ENCODE measurements around the gene HRH1.
A peak's percentile ranks its signal among the peaks of the same experiment; 100 is the strongest.
"Not testable (repeated sequence)": the region's sequence is repeated elsewhere in the genome, so short reads cannot be mapped to it uniquely, and the experiment has no call there.

HRH1 gene

GRCh38 chr3:11245827-11246662, 91.8 kb downstream of the HRH1 start:
- DNase-seq: no peak

GRCh38 chr3:11246663-11246970, 92.3 kb downstream of the HRH1 start:
- no peak for DNase-seq

- no peak for DNase-seq
Measured at GRCh38 chr3:11247362-11247761, 93.1 kb downstream of the HRH1 start.

- no peak for DNase-seq
Measured at GRCh38 chr3:11248596-11248995, 94.3 kb downstream of the HRH1 start.

GRCh38 chr3:11250902-11251806, 96.9 kb downstream of the HRH1 start:
- no peak for DNase-seq

- no peak for DNase-seq
Measured at GRCh38 chr3:11251807-11252176, 97.5 kb downstream of the HRH1 start.

GRCh38 chr3:11254876-11255275, 100.6 kb downstream of the HRH1 start:
- DNase-seq: no peak

- DNase-seq: not testable (repeated sequence)
Measured at GRCh38 chr3:11255537-11255936, 101.2 kb downstream of the HRH1 start.

GRCh38 chr3:11258958-11259357, 104.7 kb downstream of the HRH1 start:
- no peak for DNase-seq

GRCh38 chr3:11260460-11260859, 106.2 kb downstream of the HRH1 start:
- DNase-seq: no peak

GRCh38 chr3:11269007-11269406, 114.7 kb downstream of the HRH1 start:
- DNase-seq: no peak

GRCh38 chr3:11271986-11272904, 118.0 kb downstream of the HRH1 start, which contains the start of gene ATG7:
Gene ATG7, plus strand, starts transcription at chr3:11272397. Its CDS starts 26,299 bp downstream, at chr3:11298696.
- peak; percentile 95 to 96 for DNase-seq

GRCh38 chr3:11272906-11273574, 118.7 kb downstream of the HRH1 start:
- DNase-seq: no peak

- DNase-seq: no peak
Measured at GRCh38 chr3:11273891-11274291, 119.6 kb downstream of the HRH1 start.

GRCh38 chr3:11274566-11275142, 120.4 kb downstream of the HRH1 start:
- DNase-seq: no peak

- DNase-seq: no peak
Measured at GRCh38 chr3:11275926-11276325, 121.6 kb downstream of the HRH1 start.

- DNase-seq: no peak
Measured at GRCh38 chr3:11276901-11277300, 122.6 kb downstream of the HRH1 start.

GRCh38 chr3:11282250-11283138, 128.2 kb downstream of the HRH1 start:
- no peak for DNase-seq

- DNase-seq: no peak
Measured at GRCh38 chr3:11283139-11283475, 128.8 kb downstream of the HRH1 start.

- DNase-seq: no peak
Measured at GRCh38 chr3:11284011-11284410, 129.7 kb downstream of the HRH1 start.

GRCh38 chr3:11285471-11285870, 131.2 kb downstream of the HRH1 start:
- DNase-seq: no peak
